C4-2B (cell line): ENCODE results near the gene HPCAL1.

Source experiments
- CTCF ChIP-seq: fragments of 450-650 bp; conservative IDR thresholded peaks from 2 replicates; pipeline ENCODE4 v1.5.1; 2017; ENCODE audit warnings: mild to moderate bottlenecking
- ZFX ChIP-seq: fragments of 450-650 bp; IDR thresholded peaks from 2 replicates; pipeline ENCODE4 v1.6.1; 2017

GRCh38 chr2:10329580-10329879, 26.8 kb downstream of the HPCAL1 start:
- TF ChIP-seq CTCF, result no peak
- TF ChIP-seq ZFX, result no peak
